SK-N-SH (cell line): Measurements from ENCODE around the gene PAX3. TPM values are rescaled to one million over a fixed set of nuclear protein-coding genes. Genes with fewer than 3 reads are reported as not detected.

Source experiments
- CTCF ChIA-PET: fragments of 300-600, 350-600 bp; formaldehyde crosslinking; extraction: SDS; loops from one replicate; lab custom pipeline; 2021; lab: Yijun Ruan, JAX
- POLR2A ChIA-PET: fragments of 350-600 bp; sonication (Branson Sonifier 250); formaldehyde crosslinking; extraction: SDS; loops from one replicate; lab custom pipeline; 2020; ENCODE audit warnings: antibody characterized with exemption, inconsistent platforms; lab: Yijun Ruan, JAX
- DNase-seq: peaks from one replicate; pipeline ENCODE4 v3.0.0; 2012
- H2AFZ ChIP-seq: fragments of 200-600 bp; sonication (generic); 2 replicates; pipeline ENCODE4 v1.8.1; 2016; ENCODE audit warnings: antibody characterized with exemption, mild to moderate bottlenecking, low read depth
- H3F3A ChIP-seq: fragments of 200-600 bp; sonication (generic); replicated peaks from 2 replicates; pipeline ENCODE3; 2016; ENCODE audit warnings: antibody characterized with exemption, mild to moderate bottlenecking; ENCODE audit not compliant: insufficient read depth
- H3K27ac ChIP-seq, 2 experiments: fragments of 200-500 bp in 1 of 2; fragments of 200-600 bp in 1 of 2; sonication (Bioruptor generic) in 1 of 2; sonication (generic), shearing (Covaris generic) in 1 of 2; 2 replicates each; pipeline versions ENCODE4 v1.5.1 to v1.6.1; 2014 to 2016; ENCODE audit warnings: low read depth in 2 of 2, inconsistent platforms in 1 of 2, low read length in 1 of 2, mild to moderate bottlenecking in 1 of 2, mixed read lengths in 1 of 2
- H3K27me3 ChIP-seq: fragments of 200-600 bp; sonication (generic), shearing (Covaris generic); 2 replicates; pipeline ENCODE4 v1.6.1; 2016; ENCODE audit warnings: mixed run types; ENCODE audit not compliant: insufficient read depth
- H3K36me3 ChIP-seq, 2 experiments: fragments of 200-500 bp in 1 of 2; fragments of 200-600 bp in 1 of 2; sonication (Bioruptor generic) in 1 of 2; sonication (generic) in 1 of 2; replicated peaks in 1 of 2; 2 replicates each; pipeline versions ENCODE3 to v1.5.1; 2014 to 2016; ENCODE audit warnings: low read length in 1 of 2, mild to moderate bottlenecking in 1 of 2; ENCODE audit not compliant: insufficient read depth in 2 of 2, control insufficient read depth in 1 of 2
- H3K4me1 ChIP-seq, 2 experiments: fragments of 200-500 bp in 1 of 2; fragments of 200-600 bp in 1 of 2; sonication (Bioruptor generic) in 1 of 2; sonication (generic), shearing (Covaris generic) in 1 of 2; 2 replicates each; pipeline versions ENCODE4 v1.5.1 to v1.6.1; 2014 to 2016; ENCODE audit warnings: low read depth in 1 of 2, low read length in 1 of 2, mixed run types in 1 of 2; ENCODE audit not compliant: insufficient read depth in 2 of 2, control insufficient read depth in 1 of 2
- H3K4me2 ChIP-seq: fragments of 200-600 bp; sonication (generic), shearing (Covaris generic); 2 replicates; pipeline ENCODE4 v1.6.1; 2017; ENCODE audit warnings: mixed run types
- H3K4me3 ChIP-seq, 2 experiments: fragments of 200-500 bp in 1 of 2; fragments of 200-600 bp in 1 of 2; sonication (Bioruptor generic) in 1 of 2; sonication (generic), shearing (Covaris generic) in 1 of 2; 2 replicates each; pipeline versions ENCODE4 v1.5.1 to v1.8.1; 2014 to 2016; ENCODE audit warnings: low read depth in 2 of 2, inconsistent platforms in 1 of 2, low read length in 1 of 2, mild to moderate bottlenecking in 1 of 2, mixed read lengths in 1 of 2, moderate library complexity in 1 of 2
- H3K79me2 ChIP-seq: fragments of 200-600 bp; sonication (generic); 2 replicates; pipeline ENCODE4 v1.8.1; 2017; ENCODE audit warnings: mild to moderate bottlenecking; ENCODE audit not compliant: insufficient read depth
- H3K9ac ChIP-seq: fragments of 200-600 bp; sonication (generic); 2 replicates; pipeline ENCODE4 v1.6.1; 2017; ENCODE audit warnings: mixed run types
- H3K9me2 ChIP-seq: fragments of 200-600 bp; sonication (generic); 2 replicates; pipeline ENCODE4 v1.6.1; 2017; ENCODE audit warnings: mixed run types
- H3K9me3 ChIP-seq: fragments of 200-600 bp; sonication (generic); 2 replicates; pipeline ENCODE4 v1.6.1; 2017; ENCODE audit warnings: mixed run types, mild to moderate bottlenecking, moderate library complexity
- H4K20me1 ChIP-seq: fragments of 200-600 bp; sonication (generic); 2 replicates; pipeline ENCODE4 v1.6.1; 2017; ENCODE audit warnings: mild to moderate bottlenecking, mixed run types; ENCODE audit not compliant: insufficient read depth
- CHD2 ChIP-seq: fragments of 150-350 bp; IDR thresholded peaks from 2 replicates; pipeline ENCODE4 v1.6.1; 2018; ENCODE audit warnings: low read length; ENCODE audit not compliant: partially characterized antibody
- ELF1 ChIP-seq: IDR thresholded peaks from 2 replicates; pipeline ENCODE4 v1.4.0; 2012
- FOSL2 ChIP-seq: IDR thresholded peaks from 2 replicates; pipeline ENCODE4 v1.4.0; 2012; ENCODE audit warnings: low read depth, mild to moderate bottlenecking, moderate library complexity, borderline replicate concordance
- GABPA ChIP-seq: IDR thresholded peaks from 2 replicates; pipeline ENCODE4 v1.4.0; 2012; ENCODE audit warnings: low read depth, mild to moderate bottlenecking
- MEF2A ChIP-seq: IDR thresholded peaks from 2 replicates; pipeline ENCODE4 v1.4.0; 2012; ENCODE audit warnings: low read depth, borderline replicate concordance
- NFIC ChIP-seq: IDR thresholded peaks from 2 replicates; pipeline ENCODE4 v1.4.0; 2012; ENCODE audit warnings: borderline replicate concordance
- RAD21 ChIP-seq: IDR thresholded peaks from 2 replicates; pipeline ENCODE4 v1.6.1; 2012; ENCODE audit warnings: mild to moderate bottlenecking, low read length
- RCOR1 ChIP-seq: fragments of 150-350 bp; IDR thresholded peaks from 2 replicates; pipeline ENCODE4 v1.6.1; 2017; ENCODE audit warnings: antibody characterized with exemption, low read length
- RFX5 ChIP-seq: IDR thresholded peaks from 2 replicates; pipeline ENCODE4 v1.6.1; 2012; ENCODE audit warnings: mild to moderate bottlenecking, improper control_type of control experiment, low read length
- SIN3A ChIP-seq: IDR thresholded peaks from 2 replicates; pipeline ENCODE4 v1.6.1; 2012; ENCODE audit warnings: low read depth, mild to moderate bottlenecking, low read length, moderate library complexity, borderline replicate concordance
- TAF1 ChIP-seq: IDR thresholded peaks from 2 replicates; pipeline ENCODE4 v1.6.1; 2012; ENCODE audit warnings: low read depth, mild to moderate bottlenecking, low read length, moderate library complexity, borderline replicate concordance
- TCF12 ChIP-seq: IDR thresholded peaks from 2 replicates; pipeline ENCODE4 v1.4.0; 2012
- YY1 ChIP-seq: IDR thresholded peaks from 2 replicates; pipeline ENCODE4 v1.4.0; 2012; ENCODE audit warnings: low read depth, mild to moderate bottlenecking
- WGBS: methylation state at CpG from one replicate; pipeline ENCODE4 v1.1.6; 2017; ENCODE audit warnings: low lambda C conversion rate; 5-methylcytosine and 5-hydroxymethylcytosine counted together
- polyA plus RNA-seq, 3 experiments: library from polyadenylated mRNA; depleted of rRNA; stranded (reverse); fragments of >200 nt; gene quantifications; 2 replicates each; pipeline ENCODE4 v1.2.3, GENCODE V29; 2012
- TF ChIP-seq, protein P1 (sequence below): IDR thresholded peaks from 2 replicates; pipeline ENCODE4; 2012
- TF ChIP-seq, protein P2 (sequence below): fragments of 150-350 bp; IDR thresholded peaks from 2 replicates; pipeline ENCODE4 v1.6.1; 2017; ENCODE audit warnings: antibody characterized with exemption, low read length, low read depth, borderline replicate concordance
- TF ChIP-seq, protein P3 (sequence below): IDR thresholded peaks from 2 replicates; pipeline ENCODE4 v1.6.1; 2012; ENCODE audit warnings: mild to moderate bottlenecking, low read depth, low read length, moderate library complexity

Gene PAX3
- polyA plus RNA-seq, 1 of the 3 experiments (the other 2 are of a cell fraction): not detected

DNA sequence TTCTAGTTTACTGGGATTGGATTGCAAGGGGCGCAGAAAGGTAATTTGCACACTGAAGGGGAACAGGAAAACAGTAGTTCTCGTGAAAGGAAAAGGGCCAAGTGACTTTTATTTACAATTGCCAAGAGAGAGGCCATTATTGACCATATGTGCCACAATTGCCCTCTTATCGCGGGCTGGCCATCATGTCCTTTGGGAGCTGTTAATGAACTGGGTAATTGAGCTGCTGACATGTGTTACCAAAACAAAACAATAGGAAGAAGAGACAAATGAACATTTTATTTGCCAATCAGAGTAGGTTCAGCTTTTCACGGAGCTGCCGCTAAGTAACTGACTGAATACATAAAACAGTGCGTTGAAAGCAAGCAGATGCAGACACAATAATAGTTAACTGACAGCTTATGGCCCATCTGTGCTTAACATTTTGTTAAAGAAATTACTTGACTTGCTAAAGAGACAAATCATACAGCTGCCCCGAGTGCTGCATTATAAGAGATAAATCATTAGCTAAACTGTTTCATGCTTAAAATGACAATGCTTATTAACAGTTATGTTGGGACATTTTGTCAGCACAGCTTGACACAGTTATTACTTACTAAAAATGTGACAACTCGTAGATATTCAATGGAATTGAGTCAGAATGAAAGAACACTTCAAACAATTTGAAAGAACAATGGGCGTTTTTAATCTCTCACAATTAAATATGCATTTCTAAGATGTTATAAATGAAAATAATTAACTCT lies 57.5 kb downstream of the PAX3 start:
- Histone ChIP-seq H3K27ac (no peak overlapping the region), H4K20me1 (no peaks in the 10 kb centered on the region), H3K4me1 (no peaks in the 10 kb centered on the region; a peak in 1 of 4 replicates), H3K4me3 (no peak overlapping the region), H2AFZ (no peak overlapping the region), H3K36me3 (no peaks in the 10 kb centered on the region)
- TF ChIP-seq GABPA: no peak
- no peak for TF ChIP-seq MEF2A
- no peak for TF ChIP-seq YY1
- TF ChIP-seq NFIC: no peak
- no peak for TF ChIP-seq RFX5
- TF ChIP-seq CHD2: no peak
- TF ChIP-seq, all 33 proteins: peak for 0
- WGBS: 8% methylated on average over 10 of the region's 10 CpGs
- H3K79me2 ChIP-seq: no peaks in the 10 kb centered on the region
- DNase-seq: no peak
- H3K9me3 ChIP-seq: no peaks in the 10 kb centered on the region
- no peak overlapping the region for H3K9ac ChIP-seq
- no peaks in the 10 kb centered on the region for H3F3A ChIP-seq
- POLR2A ChIA-PET: no interaction called here
- CTCF ChIA-PET: no interaction called here
- H3K4me2 ChIP-seq: no peak overlapping the region
- no peaks in the 10 kb centered on the region for H3K9me2 ChIP-seq
- H3K27me3 ChIP-seq: peaks cover 15% of the 10 kb centered on the region; the same call in 1 of the 2 replicates

DNA sequence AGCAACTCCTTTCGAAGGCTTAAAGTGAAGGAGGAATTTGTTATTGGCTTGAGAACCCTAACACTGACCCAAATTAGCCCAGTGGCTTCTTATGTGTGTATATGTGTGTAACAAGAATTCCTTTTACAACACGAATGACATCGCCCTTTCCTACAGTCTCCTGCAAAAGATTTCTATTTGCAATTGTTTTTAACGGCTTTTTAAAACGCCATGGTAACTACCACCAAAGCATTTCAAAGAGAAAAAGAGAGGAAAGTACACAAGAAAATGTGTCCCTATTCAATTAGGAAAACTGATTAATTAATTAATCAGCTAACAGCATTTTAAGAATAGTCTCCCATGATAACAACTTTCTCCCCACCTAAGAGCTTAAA lies 58.1 kb downstream of the PAX3 start:
- CTCF ChIA-PET: no interaction called here
- H3K4me3 ChIP-seq: no peak overlapping the region
- no peaks in the 10 kb centered on the region for H3K79me2 ChIP-seq
- no peaks in the 10 kb centered on the region for H4K20me1 ChIP-seq
- no peak overlapping the region for H2AFZ ChIP-seq
- 11% methylated on average over 5 of the region's 5 CpGs for WGBS
- POLR2A ChIA-PET: no interaction called here
- H3K9me2 ChIP-seq: no peaks in the 10 kb centered on the region
- DNase-seq: no peak
- peaks cover 15% of the 10 kb centered on the region; the same call in 1 of the 2 replicates for H3K27me3 ChIP-seq
- no peak for TF ChIP-seq TCF12
- TF ChIP-seq, all 33 proteins: peak for 0
- no peaks in the 10 kb centered on the region for H3K36me3 ChIP-seq
- H3K9me3 ChIP-seq: no peaks in the 10 kb centered on the region
- no peak overlapping the region for H3K9ac ChIP-seq
- no peaks in the 10 kb centered on the region for H3F3A ChIP-seq
- no peak overlapping the region for H3K27ac ChIP-seq
- no peaks in the 10 kb centered on the region; a peak in 1 of 4 replicates for H3K4me1 ChIP-seq
- H3K4me2 ChIP-seq: no peak overlapping the region

DNA sequence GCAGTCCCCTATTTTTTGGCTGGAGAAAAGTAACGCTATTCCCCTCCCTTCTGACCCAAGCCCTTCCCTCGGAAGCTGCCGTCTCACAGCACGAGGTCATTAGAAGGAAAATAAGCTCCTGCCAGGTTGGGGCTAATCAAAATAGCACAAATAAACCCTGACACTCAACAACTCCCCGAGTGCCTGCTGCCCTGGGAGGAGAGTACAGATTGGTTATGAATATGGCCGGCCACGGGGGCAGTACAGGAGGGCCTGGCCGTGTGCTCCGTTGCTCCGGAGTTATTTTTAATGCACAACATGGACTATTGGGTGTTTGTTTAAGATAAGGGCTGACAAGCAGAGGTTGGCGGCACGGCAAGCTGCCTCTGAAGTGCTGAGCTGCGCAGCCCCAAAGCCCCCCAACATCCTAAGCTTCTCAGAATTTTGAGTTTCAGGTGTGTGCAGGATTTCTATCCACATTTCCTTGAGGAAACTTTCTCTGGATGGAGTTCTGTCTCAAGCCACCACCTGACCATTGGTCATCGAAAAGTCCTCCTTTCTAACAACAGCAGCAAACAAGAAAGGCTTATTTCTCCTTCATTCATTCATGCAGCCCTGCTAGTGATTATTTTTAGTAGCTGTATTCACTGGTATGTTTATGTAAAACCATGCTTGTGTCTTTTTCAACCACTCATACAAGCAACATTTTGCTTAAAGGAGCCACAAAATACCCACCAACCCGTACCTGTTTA lies 58.7 kb downstream of the PAX3 start:
- no peak overlapping the region for H3K9ac ChIP-seq
- H3K4me2 ChIP-seq: no peak overlapping the region
- ChIA-PET CTCF (no interaction called here), POLR2A (no interaction called here)
- H3F3A ChIP-seq: no peaks in the 10 kb centered on the region
- no peaks in the 10 kb centered on the region for H4K20me1 ChIP-seq
- no peak overlapping the region for H3K4me3 ChIP-seq
- DNase-seq: no peak
- no peaks in the 10 kb centered on the region for H3K79me2 ChIP-seq
- peaks cover 15% of the 10 kb centered on the region; the same call in 1 of the 2 replicates for H3K27me3 ChIP-seq
- no peak overlapping the region for H2AFZ ChIP-seq
- no peaks in the 10 kb centered on the region; a peak in 1 of 4 replicates for H3K4me1 ChIP-seq
- no peaks in the 10 kb centered on the region for H3K9me2 ChIP-seq
- H3K27ac ChIP-seq: no peak overlapping the region
- H3K9me3 ChIP-seq: no peaks in the 10 kb centered on the region
- no peaks in the 10 kb centered on the region for H3K36me3 ChIP-seq
- 8% methylated on average over 9 of the region's 15 CpGs for WGBS
- TF ChIP-seq RAD21: no peak
- no peak for TF ChIP-seq ELF1
- TF ChIP-seq TCF12: no peak
- TF ChIP-seq RCOR1: no peak
- TF ChIP-seq, protein P1, sequence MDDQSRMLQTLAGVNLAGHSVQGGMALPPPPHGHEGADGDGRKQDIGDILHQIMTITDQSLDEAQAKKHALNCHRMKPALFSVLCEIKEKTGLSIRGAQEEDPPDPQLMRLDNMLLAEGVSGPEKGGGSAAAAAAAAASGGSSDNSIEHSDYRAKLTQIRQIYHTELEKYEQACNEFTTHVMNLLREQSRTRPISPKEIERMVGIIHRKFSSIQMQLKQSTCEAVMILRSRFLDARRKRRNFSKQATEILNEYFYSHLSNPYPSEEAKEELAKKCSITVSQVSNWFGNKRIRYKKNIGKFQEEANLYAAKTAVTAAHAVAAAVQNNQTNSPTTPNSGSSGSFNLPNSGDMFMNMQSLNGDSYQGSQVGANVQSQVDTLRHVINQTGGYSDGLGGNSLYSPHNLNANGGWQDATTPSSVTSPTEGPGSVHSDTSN: no peak
- TF ChIP-seq, protein P2, sequence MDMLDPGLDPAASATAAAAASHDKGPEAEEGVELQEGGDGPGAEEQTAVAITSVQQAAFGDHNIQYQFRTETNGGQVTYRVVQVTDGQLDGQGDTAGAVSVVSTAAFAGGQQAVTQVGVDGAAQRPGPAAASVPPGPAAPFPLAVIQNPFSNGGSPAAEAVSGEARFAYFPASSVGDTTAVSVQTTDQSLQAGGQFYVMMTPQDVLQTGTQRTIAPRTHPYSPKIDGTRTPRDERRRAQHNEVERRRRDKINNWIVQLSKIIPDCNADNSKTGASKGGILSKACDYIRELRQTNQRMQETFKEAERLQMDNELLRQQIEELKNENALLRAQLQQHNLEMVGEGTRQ: no peak
- TF ChIP-seq YY1: no peak
- no peak for TF ChIP-seq TAF1
- TF ChIP-seq, protein P3, sequence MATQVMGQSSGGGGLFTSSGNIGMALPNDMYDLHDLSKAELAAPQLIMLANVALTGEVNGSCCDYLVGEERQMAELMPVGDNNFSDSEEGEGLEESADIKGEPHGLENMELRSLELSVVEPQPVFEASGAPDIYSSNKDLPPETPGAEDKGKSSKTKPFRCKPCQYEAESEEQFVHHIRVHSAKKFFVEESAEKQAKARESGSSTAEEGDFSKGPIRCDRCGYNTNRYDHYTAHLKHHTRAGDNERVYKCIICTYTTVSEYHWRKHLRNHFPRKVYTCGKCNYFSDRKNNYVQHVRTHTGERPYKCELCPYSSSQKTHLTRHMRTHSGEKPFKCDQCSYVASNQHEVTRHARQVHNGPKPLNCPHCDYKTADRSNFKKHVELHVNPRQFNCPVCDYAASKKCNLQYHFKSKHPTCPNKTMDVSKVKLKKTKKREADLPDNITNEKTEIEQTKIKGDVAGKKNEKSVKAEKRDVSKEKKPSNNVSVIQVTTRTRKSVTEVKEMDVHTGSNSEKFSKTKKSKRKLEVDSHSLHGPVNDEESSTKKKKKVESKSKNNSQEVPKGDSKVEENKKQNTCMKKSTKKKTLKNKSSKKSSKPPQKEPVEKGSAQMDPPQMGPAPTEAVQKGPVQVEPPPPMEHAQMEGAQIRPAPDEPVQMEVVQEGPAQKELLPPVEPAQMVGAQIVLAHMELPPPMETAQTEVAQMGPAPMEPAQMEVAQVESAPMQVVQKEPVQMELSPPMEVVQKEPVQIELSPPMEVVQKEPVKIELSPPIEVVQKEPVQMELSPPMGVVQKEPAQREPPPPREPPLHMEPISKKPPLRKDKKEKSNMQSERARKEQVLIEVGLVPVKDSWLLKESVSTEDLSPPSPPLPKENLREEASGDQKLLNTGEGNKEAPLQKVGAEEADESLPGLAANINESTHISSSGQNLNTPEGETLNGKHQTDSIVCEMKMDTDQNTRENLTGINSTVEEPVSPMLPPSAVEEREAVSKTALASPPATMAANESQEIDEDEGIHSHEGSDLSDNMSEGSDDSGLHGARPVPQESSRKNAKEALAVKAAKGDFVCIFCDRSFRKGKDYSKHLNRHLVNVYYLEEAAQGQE: no peak
- no peak for TF ChIP-seq SIN3A
- TF ChIP-seq FOSL2: no peak
